Ascending aorta (tissue), 2 donors: Measurements from ENCODE around the gene BCAS4. TPM values are rescaled to one million over a fixed set of nuclear protein-coding genes. Genes with fewer than 3 reads are reported as not detected.

Experiments used
- DNase-seq, 2 donors: peaks; one replicate each; pipeline ENCODE4 v3.0.0-alpha.2; 2019; ENCODE audit warnings: low spot score in 2 of 2
- H3K27ac ChIP-seq, 2 donors: fragments of 200-600 bp; sonication (generic); one replicate each; pipeline ENCODE4 v1.5.1; 2016 to 2017; ENCODE audit warnings: mild to moderate bottlenecking in 1 of 2
- H3K27me3 ChIP-seq: fragments of 200-600 bp; sonication (generic); one replicate; pipeline ENCODE4 v1.5.1; 2017
- H3K36me3 ChIP-seq, 2 donors: fragments of 200-600 bp; sonication (generic); one replicate each; pipeline ENCODE4 v1.5.1; 2016
- H3K4me1 ChIP-seq, 2 donors: fragments of 200-600 bp; sonication (generic); one replicate each; pipeline ENCODE4 v1.5.1; 2016 to 2017; ENCODE audit warnings: mild to moderate bottlenecking in 1 of 2
- H3K4me3 ChIP-seq, 2 donors: fragments of 200-600 bp; sonication (generic); one replicate each; pipeline ENCODE4 v1.5.1; 2016 to 2017; ENCODE audit warnings: mild to moderate bottlenecking in 1 of 2
- H3K9me3 ChIP-seq, 2 donors: fragments of 200-600 bp; sonication (generic); one replicate each; pipeline ENCODE4 v1.5.1; 2016
- CTCF ChIP-seq, 3 experiments: fragments of 200-600 bp in 2 of 3; fragments of 450-650 bp in 1 of 3; sonication (generic) in 2 of 3; IDR thresholded peaks; one replicate each; pipeline ENCODE4 v1.5.1; 2016 to 2019; ENCODE audit warnings: antibody characterized with exemption in 3 of 3, mild to moderate bottlenecking in 1 of 3, moderate library complexity in 1 of 3
- intact Hi-C: fragments of 100-400 bp; cut with DNase I; formaldehyde crosslinking; loops from one replicate; pipeline ENCODE4 v1.15.1; 2023
- total RNA-seq: library from RNA; depleted of rRNA; stranded (reverse); fragments of >200 nt; gene quantifications from one replicate; pipeline ENCODE4 v1.1.0, GENCODE V29; 2016

BCAS4 gene
- total RNA-seq, 1 donor from 2014 or later = 0.85 TPM

- intact Hi-C loops = no loop called here
- Histone ChIP-seq H3K4me3 (no peak overlapping the region), H3K9me3 (no peaks in the 10 kb centered on the region), H3K36me3 (no peaks in the 10 kb centered on the region), H3K27me3 (no peaks in the 10 kb centered on the region), H3K27ac (no peak overlapping the region), H3K4me1 (no peaks in the 10 kb centered on the region)
- no peak for DNase-seq
- TF ChIP-seq CTCF (IDR thresholded peaks at IDR 0.05) = no peak
These were observed 41.7 kb upstream of the BCAS4 start for GRCh38 chr20:50753152-50753551.

- no peak overlapping the region for H3K4me3 ChIP-seq
- H3K27ac ChIP-seq = no peak overlapping the region
- H3K4me1 ChIP-seq = no peaks in the 10 kb centered on the region
- no peaks in the 10 kb centered on the region for H3K9me3 ChIP-seq
- intact Hi-C loops = no loop called here
- TF ChIP-seq CTCF (IDR thresholded peaks at IDR 0.05) = no peak
- no peak for DNase-seq
- no peaks in the 10 kb centered on the region for H3K27me3 ChIP-seq
- no peaks in the 10 kb centered on the region for H3K36me3 ChIP-seq
These were observed 40.4 kb upstream of the BCAS4 start for GRCh38 chr20:50754420-50754819.

DNA sequence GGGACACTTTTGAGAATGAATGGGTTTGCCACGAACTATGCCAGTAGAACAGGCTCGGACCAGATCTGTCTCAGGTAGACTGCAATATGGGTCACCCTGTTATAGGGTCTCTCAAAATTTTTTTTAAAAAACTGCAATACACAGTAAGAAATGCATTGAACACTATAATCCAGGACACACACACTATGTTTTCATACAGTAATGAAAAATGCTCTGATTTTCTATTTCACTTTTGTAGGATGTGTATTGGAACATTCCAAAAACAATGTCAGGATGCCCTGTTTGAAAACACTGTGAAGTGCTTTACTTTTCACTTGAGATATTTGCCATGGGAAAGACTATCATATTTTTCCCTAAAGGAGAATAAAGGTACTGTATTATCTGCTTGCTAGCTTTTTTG, 38.4 kb upstream of the BCAS4 start:
- no peak overlapping the region for H3K27ac ChIP-seq
- no peak for DNase-seq
- H3K36me3 ChIP-seq = no peaks in the 10 kb centered on the region
- no peaks in the 10 kb centered on the region for H3K27me3 ChIP-seq
- intact Hi-C loops = no loop called here
- H3K4me1 ChIP-seq = no peaks in the 10 kb centered on the region
- H3K9me3 ChIP-seq = no peaks in the 10 kb centered on the region
- H3K4me3 ChIP-seq = no peak overlapping the region
- TF ChIP-seq CTCF (IDR thresholded peaks at IDR 0.05) = no peak

DNA sequence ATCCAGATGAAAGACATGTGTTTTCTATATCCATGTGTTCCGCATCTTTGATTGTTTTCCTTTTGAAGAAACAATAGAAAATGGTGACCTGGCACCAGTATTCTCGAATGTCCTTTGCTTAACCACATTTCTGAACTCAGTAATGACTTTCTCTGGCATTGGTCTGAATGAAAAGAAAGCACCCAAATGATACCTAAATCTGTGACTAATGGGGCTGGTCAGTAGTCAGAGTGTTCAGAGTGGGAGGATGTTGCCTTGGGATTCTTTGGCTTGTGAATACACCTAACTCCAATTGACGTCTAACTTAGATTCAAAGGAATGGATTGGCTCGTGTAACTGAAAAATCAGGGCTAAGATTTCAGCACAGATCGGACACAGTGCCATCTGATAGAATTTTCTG, 36.4 kb upstream of the BCAS4 start:
- H3K4me3 ChIP-seq = no peak overlapping the region
- H3K4me1 ChIP-seq = peaks cover 2 to 16% of the 10 kb centered on the region in 2 donors
- H3K27me3 ChIP-seq = no peaks in the 10 kb centered on the region
- no peak for TF ChIP-seq CTCF (IDR thresholded peaks at IDR 0.05)
- H3K36me3 ChIP-seq = no peaks in the 10 kb centered on the region
- no peak for DNase-seq
- intact Hi-C loops = no loop called here
- H3K9me3 ChIP-seq = no peaks in the 10 kb centered on the region
- no peak overlapping the region for H3K27ac ChIP-seq

DNA sequence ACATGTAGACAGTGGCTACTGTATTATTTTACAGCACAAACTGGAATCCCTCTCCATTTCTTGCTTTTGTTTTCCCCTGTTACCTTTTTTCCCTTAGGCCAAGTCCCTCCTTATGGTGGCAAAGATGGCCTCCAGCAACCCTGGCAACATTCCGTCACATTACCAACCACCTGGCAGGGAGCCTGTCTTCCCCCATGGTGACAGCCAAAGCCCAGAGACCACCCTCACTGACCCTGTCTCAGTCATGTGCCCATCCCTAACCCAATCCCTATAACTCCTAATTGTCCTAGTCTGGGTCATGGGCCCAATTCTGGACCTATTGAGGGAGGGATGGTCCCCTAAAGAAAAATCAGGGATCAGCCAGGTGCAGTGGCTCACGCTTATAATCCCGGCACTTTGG, 35.9 kb upstream of the BCAS4 start:
- H3K4me3 ChIP-seq = no peak overlapping the region
- H3K36me3 ChIP-seq = no peaks in the 10 kb centered on the region
- no peaks in the 10 kb centered on the region for H3K27me3 ChIP-seq
- intact Hi-C loops = no loop called here
- peaks cover 2 to 16% of the 10 kb centered on the region in 2 donors for H3K4me1 ChIP-seq
- no peaks in the 10 kb centered on the region for H3K9me3 ChIP-seq
- no peak for TF ChIP-seq CTCF (IDR thresholded peaks at IDR 0.05)
- no peak for DNase-seq
- no peak overlapping the region for H3K27ac ChIP-seq

DNA sequence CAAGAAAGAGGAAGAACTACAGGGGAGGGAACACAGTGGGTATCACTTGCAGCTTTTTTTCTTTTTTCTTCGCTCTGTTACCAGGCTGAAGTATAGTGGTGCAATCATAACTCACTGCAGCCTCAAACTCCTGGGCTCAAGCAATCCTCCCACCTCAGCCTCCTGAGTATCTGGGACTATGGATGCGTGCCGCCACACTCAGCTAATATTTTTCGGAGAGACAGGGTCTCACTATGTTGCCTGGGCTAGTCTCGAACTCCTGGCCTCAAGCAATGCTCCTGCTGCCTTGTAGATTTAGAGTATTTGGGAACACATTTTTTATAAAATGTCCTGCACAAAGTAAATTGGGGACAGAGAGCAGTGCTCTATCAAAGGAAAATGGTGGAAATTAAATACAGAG, 35.2 kb upstream of the BCAS4 start:
- intact Hi-C loops = no loop called here
- peaks cover 2 to 16% of the 10 kb centered on the region in 2 donors for H3K4me1 ChIP-seq
- no peak overlapping the region for H3K27ac ChIP-seq
- no peak for TF ChIP-seq CTCF (IDR thresholded peaks at IDR 0.05)
- DNase-seq = no peak
- no peak overlapping the region for H3K4me3 ChIP-seq
- H3K36me3 ChIP-seq = no peaks in the 10 kb centered on the region
- no peaks in the 10 kb centered on the region for H3K9me3 ChIP-seq
- H3K27me3 ChIP-seq = no peaks in the 10 kb centered on the region
